Testis (tissue), 2 donors: Measurements from ENCODE around the gene SVIL.

Experiments used
- POLR2A ChIP-seq: fragments of 450-650 bp; IDR thresholded peaks from one replicate; pipeline ENCODE4 v1.6.1; 2017; ENCODE audit warnings: antibody characterized with exemption, mild to moderate bottlenecking, moderate library complexity
- TF ChIP-seq, protein P1 (sequence below), 3 experiments: fragments of 450-650 bp in 2 of 3; fragments of 200-600 bp in 1 of 3; sonication (generic) in 1 of 3; IDR thresholded peaks; one replicate each; pipeline ENCODE4 v1.5.1; 2016 to 2019; ENCODE audit warnings: antibody characterized with exemption in 3 of 3, mild to moderate bottlenecking in 2 of 3, moderate library complexity in 1 of 3

DNA sequence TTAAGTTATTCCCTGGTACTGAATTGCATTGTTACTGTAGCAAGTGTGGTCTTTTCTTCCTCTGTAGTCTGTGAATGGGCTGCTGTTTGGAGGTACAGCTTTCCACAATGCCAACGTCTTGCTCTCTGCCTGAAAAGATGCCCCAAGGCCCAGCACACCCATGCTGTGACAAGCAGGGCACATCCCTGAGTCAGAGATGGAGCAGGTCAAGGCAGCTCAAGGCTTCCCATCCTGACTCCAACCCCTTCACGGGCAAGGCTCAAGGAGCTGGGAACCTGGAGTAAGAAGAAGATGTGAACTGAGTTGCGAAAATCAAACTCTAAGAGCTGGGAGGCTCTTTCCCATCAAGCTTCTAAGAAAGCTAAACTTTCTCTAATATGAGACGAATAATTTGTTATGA lies 27.2 kb downstream of the SVIL start:
- TF ChIP-seq POLR2A = no peak
- TF ChIP-seq, protein P1, sequence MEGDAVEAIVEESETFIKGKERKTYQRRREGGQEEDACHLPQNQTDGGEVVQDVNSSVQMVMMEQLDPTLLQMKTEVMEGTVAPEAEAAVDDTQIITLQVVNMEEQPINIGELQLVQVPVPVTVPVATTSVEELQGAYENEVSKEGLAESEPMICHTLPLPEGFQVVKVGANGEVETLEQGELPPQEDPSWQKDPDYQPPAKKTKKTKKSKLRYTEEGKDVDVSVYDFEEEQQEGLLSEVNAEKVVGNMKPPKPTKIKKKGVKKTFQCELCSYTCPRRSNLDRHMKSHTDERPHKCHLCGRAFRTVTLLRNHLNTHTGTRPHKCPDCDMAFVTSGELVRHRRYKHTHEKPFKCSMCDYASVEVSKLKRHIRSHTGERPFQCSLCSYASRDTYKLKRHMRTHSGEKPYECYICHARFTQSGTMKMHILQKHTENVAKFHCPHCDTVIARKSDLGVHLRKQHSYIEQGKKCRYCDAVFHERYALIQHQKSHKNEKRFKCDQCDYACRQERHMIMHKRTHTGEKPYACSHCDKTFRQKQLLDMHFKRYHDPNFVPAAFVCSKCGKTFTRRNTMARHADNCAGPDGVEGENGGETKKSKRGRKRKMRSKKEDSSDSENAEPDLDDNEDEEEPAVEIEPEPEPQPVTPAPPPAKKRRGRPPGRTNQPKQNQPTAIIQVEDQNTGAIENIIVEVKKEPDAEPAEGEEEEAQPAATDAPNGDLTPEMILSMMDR (IDR thresholded peaks at IDR 0.05) = no peak
